T-cell (primary cell): ENCODE data around the gene ZNF213. TPM values are rescaled to one million over a fixed set of nuclear protein-coding genes. Genes with fewer than 3 reads are reported as not detected.
A peak's percentile ranks its signal among the peaks of the same experiment; 100 is the strongest.

Source experiments
- ATAC-seq, 4 experiments: fragments of 200-7000 bp in 3 of 4; fragments of 150-1000 bp in 1 of 4; cut with Tn5 transposase; replicated peaks in 1 of 4; 1 replicate in 3 of 4; 2 replicates in 1 of 4; pipeline ENCODE4 v1.10.0; 2021; ENCODE audit warnings: moderate library complexity in 3 of 4, mild to moderate bottlenecking in 2 of 4, moderate number of reproducible peaks in 1 of 4
- CTCF ChIA-PET, 2 donors: fragments of 300-600 bp; sonication (Branson Sonifier 250); formaldehyde crosslinking; loops; one replicate each; lab custom pipeline; 2022; ENCODE audit warnings: antibody characterized with exemption in 2 of 2; lab: Charles Lee
- POLR2A ChIA-PET, 2 donors: fragments of 300-600 bp; sonication (Branson Sonifier 250); formaldehyde crosslinking; loops; one replicate each; lab custom pipeline; 2022; ENCODE audit warnings: antibody characterized with exemption in 2 of 2; lab: Charles Lee
- DNase-seq, 35 experiments: peaks; one replicate each; pipeline versions ENCODE4 v3.0.0 to v3.0.0-alpha.2; 2013 to 2023
- H3K27ac ChIP-seq: one replicate; pipeline ENCODE4 v1.5.1; 2013; ENCODE audit warnings: low read length
- H3K27me3 ChIP-seq, 2 experiments: replicated peaks in 1 of 2; 1 replicate in 1 of 2; 2 replicates in 1 of 2; pipeline versions ENCODE4 v1.6.1 to v1.7.0; 2013; ENCODE audit warnings: low read length in 1 of 2, mixed read lengths in 1 of 2; ENCODE audit not compliant: control insufficient read depth in 2 of 2, insufficient read depth in 2 of 2; ENCODE audit errors: extremely low read depth in 1 of 2
- H3K36me3 ChIP-seq, 2 donors: 1 replicate in 1 of 2; 2 replicates in 1 of 2; pipeline versions ENCODE4 v1.6.1 to v1.7.0; 2013; ENCODE audit warnings: low read length in 1 of 2; ENCODE audit not compliant: control insufficient read depth in 2 of 2, insufficient read depth in 1 of 2; ENCODE audit errors: extremely low read depth in 1 of 2
- H3K4me1 ChIP-seq, 2 experiments: 1 replicate in 1 of 2; 2 replicates in 1 of 2; pipeline versions ENCODE4 v1.6.1 to v1.7.0; 2013; ENCODE audit warnings: low read length in 2 of 2, mixed read lengths in 1 of 2; ENCODE audit not compliant: insufficient read depth in 2 of 2, control insufficient read depth in 1 of 2; ENCODE audit errors: extremely low read depth in 1 of 2
- H3K4me3 ChIP-seq, 2 donors: 1 replicate in 1 of 2; 2 replicates in 1 of 2; pipeline versions ENCODE4 v1.5.1 to v1.7.0; 2013; ENCODE audit warnings: mild to moderate bottlenecking in 2 of 2, low read length in 1 of 2, moderate library complexity in 1 of 2; ENCODE audit not compliant: control insufficient read depth in 1 of 2; ENCODE audit errors: extremely low read depth in 1 of 2
- H3K9me3 ChIP-seq: 2 replicates; pipeline ENCODE4 v1.7.0; 2013
- H3K27ac Mint-ChIP-seq, 2 donors: one replicate each; pipeline ENCODE4 v1.8.0; 2020 to 2021; ENCODE audit warnings: mild to moderate bottlenecking in 2 of 2, mixed read lengths in 2 of 2
- H3K27me3 Mint-ChIP-seq, 2 donors: one replicate each; pipeline ENCODE4 v1.8.0; 2021 to 2022; ENCODE audit warnings: mixed read lengths in 2 of 2
- H3K36me3 Mint-ChIP-seq: one replicate; pipeline ENCODE4 v1.8.0; 2021; ENCODE audit warnings: mixed read lengths
- H3K4me1 Mint-ChIP-seq, 3 donors: one replicate each; pipeline ENCODE4 v1.8.0; 2020 to 2022; ENCODE audit warnings: mixed read lengths in 3 of 3, mild to moderate bottlenecking in 1 of 3
- H3K4me3 Mint-ChIP-seq, 3 donors: one replicate each; pipeline ENCODE4 v1.8.0; 2020 to 2022; ENCODE audit warnings: mild to moderate bottlenecking in 3 of 3, mixed read lengths in 3 of 3, moderate library complexity in 3 of 3
- H3K9me3 Mint-ChIP-seq, 3 donors: one replicate each; pipeline ENCODE4 v1.8.0; 2020 to 2022; ENCODE audit warnings: mixed read lengths in 3 of 3
- WGBS: methylation state at CpG from one replicate; pipeline ENCODE4 v1.1.5; 2013; ENCODE audit warnings: missing lambda C conversion rate; ENCODE audit not compliant: insufficient coverage; 5-methylcytosine and 5-hydroxymethylcytosine counted together
- total RNA-seq, 35 experiments: library from RNA in 6 of 35; stranded (reverse) in 6 of 35; fragments of 120-200 nt in 1 of 35; gene quantifications; one replicate each; pipeline versions ENCODE4 v1.2.1 to v1.2.4 and lab custom pipeline; 2013 to 2026

The ZNF213 gene
- total RNA-seq, 5 donors from 2014 or later (not counting 1 experiment from before 2014, with no cell fraction given) = 3.1 to 16.9 (median 12.8) TPM

DNA sequence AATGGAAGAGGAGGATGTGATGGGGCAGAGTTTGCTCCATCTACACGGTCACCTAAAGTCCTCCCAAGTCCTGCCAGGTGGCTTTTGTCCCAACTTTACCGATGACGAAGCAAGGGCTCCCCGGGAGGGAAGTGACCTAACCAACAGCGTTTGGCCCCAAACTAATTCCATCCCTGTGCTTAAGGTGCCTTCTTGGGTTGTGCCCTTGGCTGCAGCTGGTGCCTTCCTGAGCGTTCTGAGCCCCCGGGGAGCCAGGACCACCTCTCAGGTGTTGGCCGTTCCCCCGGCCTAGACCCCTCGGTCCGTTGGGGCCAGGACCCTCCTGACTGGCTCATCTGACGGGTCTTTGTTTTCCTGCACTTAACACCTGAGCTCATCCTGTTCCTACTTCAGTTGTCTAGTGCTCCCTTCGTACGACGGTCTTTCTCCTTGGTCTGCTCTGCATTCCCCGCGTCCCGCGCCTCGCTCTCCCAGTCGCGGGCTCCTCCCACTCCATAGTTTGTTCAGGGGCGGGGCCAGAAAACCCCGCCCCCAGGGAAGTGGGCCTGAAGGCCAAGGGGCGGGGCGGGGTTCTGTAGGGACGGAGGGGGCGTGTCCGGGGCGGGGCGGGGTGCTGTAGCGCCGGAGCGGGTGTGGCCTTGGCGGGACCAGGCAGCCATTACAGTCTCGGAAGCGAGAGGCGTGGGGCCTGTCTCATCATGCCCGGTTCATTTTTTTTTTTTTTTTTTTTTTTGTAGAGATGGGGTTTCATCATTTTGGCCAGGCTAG, 34.9 kb upstream of the ZNF213 start:
- peak; percentile 82 to 88 (median 84) for ATAC-seq
- POLR2A ChIA-PET = no interaction called here
- Mint-ChIP-seq H3K36me3 (no peaks in the 10 kb centered on the region), H3K4me3 (peak overlapping the region; percentile 66 to 75 (median 70)), H3K27me3 (no peaks in the 10 kb centered on the region), H3K9me3 (no peaks in the 10 kb centered on the region), H3K27ac (peak overlapping the region; percentile 90), H3K4me1 (peaks cover 36 to 54% (median 40%) of the 10 kb centered on the region in 3 donors)
- Histone ChIP-seq H3K36me3 (no peaks in the 10 kb centered on the region), H3K9me3 (no peaks in the 10 kb centered on the region), H3K27me3 (no peaks in the 10 kb centered on the region), H3K4me3 (peak overlapping the region; percentile 2 to 33), H3K4me1 (peaks cover 16 to 56% of the 10 kb centered on the region in 2 experiments), H3K27ac (peak overlapping the region; percentile 25)
- CTCF ChIA-PET = interaction anchor here in 1 of 2 donors (0.5 to 3.0 kb wide), 4 partner anchors 18 to 68 kb away, joined by 3 to 14 read pairs (median 6); no protein-coding TSS in a partner anchor
- DNase-seq = peak; percentile 69 to 91 (median 79)
- 31% methylated on average over 14 of the region's 39 CpGs for WGBS

DNA sequence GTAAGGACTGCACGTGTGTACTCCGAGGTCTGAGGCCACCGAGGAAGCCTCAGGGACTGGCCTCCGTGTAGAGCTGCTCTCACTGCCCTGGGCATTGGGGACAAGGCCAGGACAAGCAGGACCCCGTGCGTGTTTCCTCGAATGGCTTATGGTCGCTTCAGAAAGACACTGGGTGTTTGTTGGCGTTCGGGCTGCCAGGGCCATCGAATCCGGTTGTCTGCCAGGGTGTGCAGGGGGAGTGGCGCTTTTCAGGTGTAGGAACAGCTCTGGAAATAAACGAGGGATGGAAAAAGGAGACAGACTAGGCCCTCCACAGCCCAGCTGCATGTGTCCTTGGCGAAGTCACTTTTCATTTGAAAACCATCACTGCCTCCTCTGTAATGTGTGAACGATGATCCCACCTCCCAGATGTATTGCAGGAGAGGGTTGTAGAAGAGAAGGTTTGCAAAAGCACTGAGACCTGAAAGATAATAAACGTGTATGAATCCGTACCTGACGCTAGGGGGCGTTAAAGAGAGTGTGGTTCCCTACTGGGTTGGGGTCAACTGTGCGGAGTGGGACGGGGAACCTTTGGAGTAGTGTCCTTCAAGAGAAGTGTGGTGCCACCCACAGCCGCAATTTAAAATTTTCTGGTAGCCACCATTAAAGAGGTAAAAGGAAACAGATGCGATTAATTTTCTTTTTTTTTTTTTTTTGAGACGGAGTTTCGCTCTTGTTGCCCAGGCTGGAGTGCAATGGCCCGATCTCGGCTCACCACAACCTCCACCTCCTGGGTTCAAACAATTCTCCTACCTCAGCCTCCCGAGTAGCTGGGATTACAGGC, 33.6 kb upstream of the ZNF213 start:
- Mint-ChIP-seq H3K27me3 (no peaks in the 10 kb centered on the region), H3K4me1 (peaks cover 33 to 53% (median 47%) of the 10 kb centered on the region in 3 donors), H3K36me3 (no peaks in the 10 kb centered on the region), H3K4me3 (peak overlapping the region; percentile 63 to 85 (median 81)), H3K27ac (peak overlapping the region; percentile 75 to 98), H3K9me3 (no peaks in the 10 kb centered on the region)
- DNase-seq (peak in 17 of 35 experiments; percentile 21 to 82 (median 32)), ATAC-seq (peak in 1 of 4 experiments; percentile 15)
- H3K4me3 ChIP-seq = peak overlapping the region in 1 of 2 donors; percentile 49
- CTCF ChIA-PET = interaction anchor here (0.7 to 1.3 kb wide), 6 partner anchors 14 to 78 kb away, joined by 3 to 14 read pairs (median 4); partner anchors contain the start of gene ZNF213 (in 1 of the 2)
- 71% methylated on average over 18 of the region's 29 CpGs for WGBS
- no peaks in the 10 kb centered on the region for H3K27me3 ChIP-seq
- H3K4me1 ChIP-seq = peaks cover 17 to 56% of the 10 kb centered on the region in 2 experiments
- POLR2A ChIA-PET = interaction anchor here in 1 of 2 donors (0.7 kb wide), 1 partner anchor 42 kb away, joined by 6 read pairs; no protein-coding TSS in a partner anchor
- no peaks in the 10 kb centered on the region for H3K36me3 ChIP-seq
- no peaks in the 10 kb centered on the region for H3K9me3 ChIP-seq
- H3K27ac ChIP-seq = no peak overlapping the region

DNA sequence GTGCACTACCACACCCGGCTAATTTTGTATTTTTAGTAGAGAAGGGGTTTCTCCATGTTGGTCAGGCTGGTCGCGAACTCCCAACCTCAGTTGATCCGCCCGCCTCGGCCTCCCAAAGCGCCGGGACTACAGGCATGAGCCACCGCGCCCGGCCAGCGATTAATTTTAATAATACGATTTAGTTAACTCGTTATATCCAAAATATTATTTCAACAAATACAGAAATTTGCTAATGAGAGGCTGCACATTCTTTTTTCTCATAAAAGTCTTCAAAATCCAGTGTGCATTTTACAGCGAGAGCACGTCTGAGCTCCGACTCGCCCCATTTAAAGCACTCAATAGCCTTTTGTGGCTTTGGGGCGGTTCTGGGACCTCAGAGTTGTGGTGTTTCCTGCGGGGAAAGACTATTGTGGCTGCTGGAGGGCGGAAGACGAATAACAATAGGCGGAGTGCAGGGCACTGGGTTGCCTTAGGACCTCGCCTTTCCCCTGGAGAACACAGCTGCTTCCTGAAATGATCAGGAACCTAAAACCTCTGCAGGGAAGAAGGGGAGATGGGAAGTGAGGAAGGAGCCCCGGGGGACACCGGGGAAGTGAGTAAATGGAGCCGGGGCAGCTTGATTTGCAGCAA, 32.9 kb upstream of the ZNF213 start:
- H3K27ac ChIP-seq = no peak overlapping the region
- H3K4me3 ChIP-seq = peak overlapping the region in 1 of 2 donors; percentile 60
- ChIA-PET POLR2A (interaction anchor here in 1 of 2 donors (0.7 kb wide), 1 partner anchor 42 kb away, joined by 6 read pairs; no protein-coding TSS in a partner anchor), CTCF (interaction anchor here (0.6 to 1.6 kb wide), 9 partner anchors 13 to 358 kb away, joined by 3 to 8 read pairs (median 4); partner anchors contain the start of gene ZNF213 (in 1 of the 2))
- Mint-ChIP-seq H3K9me3 (no peaks in the 10 kb centered on the region), H3K27ac (peak overlapping the region; percentile 75 to 98), H3K27me3 (no peaks in the 10 kb centered on the region), H3K36me3 (no peaks in the 10 kb centered on the region), H3K4me1 (peaks cover 33 to 54% (median 50%) of the 10 kb centered on the region in 3 donors), H3K4me3 (peak overlapping the region; percentile 63 to 85 (median 81))
- H3K36me3 ChIP-seq = no peaks in the 10 kb centered on the region
- peak in 3 of 35 experiments; percentile 15 to 56 (median 19) for DNase-seq
- H3K4me1 ChIP-seq = peaks cover 17 to 58% of the 10 kb centered on the region in 2 experiments
- no peak for ATAC-seq
- 65% methylated on average over 21 of the region's 27 CpGs for WGBS
- H3K27me3 ChIP-seq = no peaks in the 10 kb centered on the region
- H3K9me3 ChIP-seq = no peaks in the 10 kb centered on the region

DNA sequence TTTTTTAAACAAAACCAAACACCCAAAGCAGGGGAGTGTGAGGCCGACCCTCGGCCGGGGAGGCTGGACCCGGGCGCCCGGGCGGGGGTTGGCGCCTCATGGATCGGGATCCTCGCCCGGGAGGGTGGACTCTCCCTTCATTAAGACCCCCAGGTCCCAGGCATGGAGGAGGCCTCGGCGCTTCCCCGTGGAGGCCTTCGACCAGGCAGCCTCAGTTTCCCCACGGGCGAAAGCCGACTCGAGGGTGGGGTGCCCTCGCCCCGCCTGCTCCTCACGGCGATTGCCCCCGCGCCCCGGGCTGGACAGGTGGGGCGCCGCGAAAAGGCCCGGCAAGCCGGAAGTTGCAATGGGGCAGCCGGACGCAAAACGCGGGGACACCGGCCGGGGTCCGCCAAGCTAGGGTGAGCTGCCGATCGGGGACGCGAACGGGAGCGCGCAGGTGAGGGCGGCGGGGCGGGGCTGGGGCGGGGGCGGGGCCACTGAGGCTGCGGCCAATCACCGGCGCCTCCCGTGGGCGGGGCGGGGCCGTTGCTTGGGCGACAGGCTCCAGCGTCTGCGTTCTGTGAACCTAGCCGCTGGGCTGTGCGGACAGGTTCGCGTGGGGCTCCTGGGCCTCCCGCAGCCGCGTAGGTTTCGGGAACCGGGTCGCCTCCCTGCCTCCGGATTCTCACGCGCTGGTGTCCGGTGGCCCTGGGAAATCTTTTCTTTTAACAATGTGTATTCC, 28.5 kb upstream of the ZNF213 start:
- CTCF ChIA-PET = interaction anchor here in 1 of 2 donors (0.9 to 1.1 kb wide), 2 partner anchors 21 to 23 kb away, joined by 3 to 6 read pairs; no protein-coding TSS in a partner anchor
- POLR2A ChIA-PET = interaction anchor here in 1 of 2 donors (0.7 kb wide), 1 partner anchor 77 kb away, joined by 3 read pairs; no protein-coding TSS in a partner anchor
- Histone ChIP-seq H3K4me3 (peak overlapping the region; percentile 63 to 80), H3K27me3 (peaks cover 0 to 2% of the 10 kb centered on the region in 2 experiments), H3K36me3 (peaks cover 0 to under 1% of the 10 kb centered on the region in 2 donors), H3K9me3 (no peaks in the 10 kb centered on the region), H3K27ac (peak overlapping the region; percentile 81), H3K4me1 (peaks cover 6 to 40% of the 10 kb centered on the region in 2 experiments)
- Mint-ChIP-seq H3K27ac (peak overlapping the region; percentile 90 to 92), H3K27me3 (no peaks in the 10 kb centered on the region), H3K4me3 (peak overlapping the region; percentile 79 to 86 (median 85)), H3K9me3 (no peaks in the 10 kb centered on the region), H3K36me3 (no peaks in the 10 kb centered on the region), H3K4me1 (peaks cover 21 to 41% (median 40%) of the 10 kb centered on the region in 3 donors)
- ATAC-seq (peak; percentile 89 to 95 (median 92)), DNase-seq (peak; percentile 69 to 93 (median 86))
- under 1% methylated on average over 71 of the region's 74 CpGs for WGBS

DNA sequence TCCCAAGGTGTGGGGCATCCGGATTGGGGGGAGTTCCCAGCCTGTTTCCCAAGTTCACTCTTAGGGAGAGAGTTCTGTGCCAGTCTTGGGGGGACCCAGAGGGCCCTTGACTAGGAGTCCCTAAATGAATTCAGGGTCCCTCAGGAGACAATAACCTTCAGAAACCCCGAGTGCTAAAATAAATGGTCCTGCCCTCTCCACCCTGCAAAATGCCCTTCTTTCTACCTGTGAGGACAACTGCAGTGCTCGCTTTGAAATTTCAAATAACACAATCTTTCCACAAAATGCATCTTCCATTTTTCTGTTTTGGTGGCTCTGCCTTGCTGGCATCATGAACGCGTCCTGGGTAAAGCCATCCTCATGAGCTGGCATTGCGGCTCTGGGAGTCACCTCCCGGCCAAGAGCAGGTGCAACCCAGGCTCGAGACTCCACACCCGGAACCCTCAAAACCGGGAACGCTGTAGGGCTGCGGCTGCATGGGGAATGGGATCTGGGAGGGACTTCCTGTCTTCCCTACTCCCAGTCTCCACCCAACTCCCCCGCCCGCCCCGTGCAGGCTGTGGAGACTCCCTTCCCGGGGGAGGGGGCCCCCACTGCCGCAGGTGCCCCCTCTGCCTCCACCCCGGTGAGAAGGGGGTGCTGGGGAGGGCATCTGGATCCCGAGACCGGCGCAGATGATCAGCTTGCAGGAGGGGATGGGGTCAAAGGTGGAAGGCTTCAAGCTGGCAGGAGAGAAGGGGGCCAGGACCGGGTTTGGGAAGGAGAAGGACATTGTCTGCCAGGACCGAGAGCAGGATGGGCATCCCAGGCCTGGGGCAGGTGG, 22.6 kb upstream of the ZNF213 start, which contains the start of gene ZNF205:
TSS of gene ZNF205 (plus strand) at position 529 of the 823 bp plus-strand sequence. CDS start 845 bp downstream, outside the sequence.
- ATAC-seq (no peak), DNase-seq (no peak)
- peaks cover 2 to 4% (median 3%) of the 10 kb centered on the region in 3 donors for H3K4me1 Mint-ChIP-seq
- CTCF ChIA-PET = no interaction called here
- POLR2A ChIA-PET = interaction anchor here in 1 of 2 donors (0.6 kb wide), 1 partner anchor 29 kb away, joined by 3 read pairs; no protein-coding TSS in a partner anchor
- H3K27ac Mint-ChIP-seq = no peak within 1 kb of the TSS
- peaks cover 4% of the 10 kb centered on the region for H3K36me3 Mint-ChIP-seq
- no peaks in the 10 kb centered on the region for H3K9me3 ChIP-seq
- no peak within 1 kb of the TSS for H3K4me3 Mint-ChIP-seq
- no peak within 1 kb of the TSS for H3K4me3 ChIP-seq
- H3K27me3 Mint-ChIP-seq = no peaks in the 10 kb centered on the region
- 62% methylated on average over 11 of the region's 23 CpGs for WGBS
- peaks cover 0 to 26% of the 10 kb centered on the region in 2 experiments for H3K27me3 ChIP-seq
- H3K27ac ChIP-seq = no peak within 1 kb of the TSS
- H3K4me1 ChIP-seq = peaks cover 1 to 2% of the 10 kb centered on the region in 2 experiments
- H3K9me3 Mint-ChIP-seq = no peaks in the 10 kb centered on the region
- peaks cover 0 to 4% of the 10 kb centered on the region in 2 donors for H3K36me3 ChIP-seq
